HG02981 (cell line): ENCODE measurements around the gene SLC35B1.

Source experiments
- ATAC-seq: cut with Tn5 transposase; IDR thresholded peaks from one replicate; pipeline ENCODE4 v1.9.1; 2021; ENCODE audit warnings: mild to moderate bottlenecking, moderate library complexity; ENCODE audit not compliant: unreplicated experiment

The SLC35B1 gene

DNA sequence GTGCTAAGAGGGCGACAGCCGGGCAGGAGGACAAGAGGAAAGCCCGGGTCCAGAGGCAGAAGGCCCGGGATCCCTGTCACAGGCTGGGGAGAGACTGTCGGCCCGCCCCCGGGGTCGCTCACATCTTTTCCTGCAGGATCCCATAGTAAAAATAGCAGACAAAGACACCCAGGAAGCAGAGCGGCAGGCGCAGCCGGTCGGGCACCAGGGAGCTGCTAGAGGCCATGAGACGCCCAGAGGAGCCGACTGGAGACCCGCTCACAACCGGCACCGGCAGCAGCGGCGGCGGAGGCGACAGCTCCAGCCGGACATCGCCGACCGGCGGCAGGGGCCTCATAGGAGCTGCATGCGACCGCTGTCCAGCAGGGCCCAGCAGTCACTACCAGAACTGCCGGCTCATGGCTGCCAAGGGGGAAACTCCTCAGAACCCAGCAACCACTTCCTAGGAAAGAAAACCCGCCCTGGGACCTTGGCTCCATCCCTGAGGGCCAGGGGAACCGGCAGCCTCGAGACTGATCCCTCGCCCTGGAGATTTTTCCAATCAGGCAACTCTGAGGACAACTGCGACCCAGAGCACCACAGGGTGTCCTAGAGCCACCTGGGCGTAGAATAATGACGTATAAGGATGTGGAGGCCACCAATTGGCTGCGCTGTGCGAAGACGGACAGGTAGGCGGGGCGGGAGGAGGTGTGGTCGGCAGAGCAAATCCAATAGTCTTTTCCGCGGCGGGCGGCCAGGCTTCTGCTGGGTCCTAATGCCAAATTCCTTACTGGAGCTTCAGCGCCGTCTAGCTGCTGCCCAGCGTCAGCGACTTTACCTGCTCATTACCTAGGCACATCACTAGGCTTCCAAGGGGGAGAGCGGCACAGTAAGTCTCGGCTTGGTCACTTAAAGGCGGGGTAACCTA, at the start of gene SLC35B1:
SLC35B1 (minus strand) TSS at position 357 of the 907 bp plus-strand sequence; CDS start at position 226, 131 bp downstream.
- ATAC-seq: peak; percentile 95

DNA sequence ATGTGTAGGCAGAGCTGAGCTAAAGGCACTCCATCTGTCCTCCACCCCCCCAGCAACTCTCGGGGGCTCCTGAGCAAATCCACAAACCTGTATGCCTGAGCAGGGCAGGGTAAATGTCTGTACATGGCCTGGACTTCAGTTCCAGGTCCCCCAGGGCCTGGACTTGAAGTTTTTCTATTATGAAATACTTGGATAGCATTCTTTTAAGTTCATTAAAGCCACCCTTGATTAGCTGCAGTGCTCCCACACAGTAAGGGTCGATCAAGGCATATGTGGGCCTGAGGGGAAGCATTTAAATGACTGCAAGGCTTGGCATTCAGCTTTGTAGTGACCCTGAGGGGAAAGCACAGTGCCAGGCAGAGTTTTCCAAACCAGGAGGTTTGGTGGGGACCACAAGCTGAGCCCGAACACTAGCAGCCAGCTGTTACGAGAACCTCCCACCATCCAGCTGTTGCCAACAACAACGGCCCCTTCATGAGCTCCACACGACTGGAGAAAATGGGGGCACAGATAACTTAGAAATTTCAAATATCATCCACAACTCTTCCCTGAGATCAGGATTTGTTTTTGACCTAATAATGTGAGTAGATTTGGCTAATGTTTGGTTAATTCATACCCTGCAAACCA, 49.5 kb upstream of the SLC35B1 start:
- ATAC-seq: no peak

DNA sequence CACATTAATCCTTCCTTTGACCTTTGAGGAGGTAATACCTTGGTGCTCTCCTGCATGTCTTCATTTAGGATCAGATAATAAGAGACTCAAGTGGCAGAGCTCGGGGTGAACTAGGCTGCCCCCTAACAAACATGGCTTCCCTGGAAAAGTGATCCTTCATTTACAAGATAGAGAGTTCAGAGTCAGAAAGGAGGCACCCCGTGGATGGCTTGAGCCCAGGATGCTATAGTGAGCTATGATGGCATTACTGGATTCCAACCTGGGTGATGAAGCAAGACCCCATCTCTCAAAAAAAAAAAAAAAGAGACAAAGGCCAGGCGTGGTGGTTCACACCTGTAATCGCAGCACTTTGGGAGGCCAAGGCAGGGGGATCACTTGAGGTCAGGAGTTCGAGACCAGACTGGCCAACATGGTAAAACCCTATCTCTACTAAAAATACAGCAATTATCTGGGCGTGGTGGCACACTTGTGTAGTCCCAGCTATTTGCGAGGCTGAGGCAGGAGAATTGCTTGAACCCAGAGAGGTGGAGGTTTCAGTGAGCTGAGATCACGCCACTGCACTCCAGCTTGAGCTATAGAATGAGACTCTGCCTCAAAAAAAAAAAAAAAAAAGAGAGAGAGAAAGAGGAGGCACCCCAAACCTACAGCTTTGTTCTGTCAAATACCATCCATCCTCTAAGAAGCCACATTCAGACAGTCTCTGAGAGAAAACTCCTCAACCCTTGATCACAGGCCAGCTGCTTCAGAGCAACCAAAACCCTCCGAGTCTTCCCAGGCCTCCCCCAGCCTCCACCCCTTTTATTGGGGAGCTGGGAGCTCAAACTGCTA, 48.8 kb upstream of the SLC35B1 start:
- no peak for ATAC-seq

GRCh38 chr17:49755663-49756283, 48.0 kb upstream of the SLC35B1 start:
- ATAC-seq: no peak

GRCh38 chr17:49753959-49754391, 46.2 kb upstream of the SLC35B1 start:
- ATAC-seq: no peak

- ATAC-seq: no peak
Observed at GRCh38 chr17:49752508-49752907, 44.7 kb upstream of the SLC35B1 start.

- ATAC-seq: no peak
Observed at GRCh38 chr17:49749730-49750129, 42.0 kb upstream of the SLC35B1 start.

- peak; percentile 87 for ATAC-seq
Observed at GRCh38 chr17:49748791-49749190, 41.0 kb upstream of the SLC35B1 start.

- no peak for ATAC-seq
Observed at GRCh38 chr17:49748223-49748622, 40.5 kb upstream of the SLC35B1 start.

GRCh38 chr17:49747632-49748031, 39.9 kb upstream of the SLC35B1 start:
- ATAC-seq: no peak

DNA sequence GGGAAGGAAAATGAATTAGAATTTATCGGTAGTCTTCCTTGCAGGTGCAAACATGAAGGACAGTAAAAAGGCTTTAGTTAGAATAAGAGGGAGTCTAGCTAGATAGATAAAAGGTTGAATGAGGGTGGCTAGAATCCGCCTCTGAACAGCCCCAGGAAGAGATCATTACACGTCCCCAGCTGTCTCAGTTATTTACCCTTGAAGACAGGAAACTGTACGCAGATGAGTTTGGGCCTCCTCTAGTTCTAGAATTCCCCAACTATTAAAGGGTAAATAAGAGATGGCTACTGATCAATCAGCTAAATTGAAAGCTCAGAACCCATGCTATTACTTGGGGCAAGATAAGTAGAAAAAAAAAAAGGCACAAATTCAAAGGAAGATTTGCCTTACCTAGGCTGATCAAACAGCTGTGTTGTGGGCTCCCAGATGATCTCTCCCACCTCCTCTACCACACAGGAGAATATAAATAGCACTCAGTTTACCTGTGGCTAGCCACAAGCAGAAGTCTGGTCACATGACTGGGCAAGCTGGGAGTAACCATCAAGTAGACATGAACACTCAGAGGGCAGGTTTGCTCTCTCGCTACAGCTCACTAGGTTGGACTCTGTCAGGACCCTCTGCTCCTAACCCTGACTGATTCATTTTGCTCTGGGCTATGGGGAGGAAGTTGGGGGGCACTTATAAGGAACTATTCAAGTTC, 39.2 kb upstream of the SLC35B1 start:
- ATAC-seq: peak; percentile 37

DNA sequence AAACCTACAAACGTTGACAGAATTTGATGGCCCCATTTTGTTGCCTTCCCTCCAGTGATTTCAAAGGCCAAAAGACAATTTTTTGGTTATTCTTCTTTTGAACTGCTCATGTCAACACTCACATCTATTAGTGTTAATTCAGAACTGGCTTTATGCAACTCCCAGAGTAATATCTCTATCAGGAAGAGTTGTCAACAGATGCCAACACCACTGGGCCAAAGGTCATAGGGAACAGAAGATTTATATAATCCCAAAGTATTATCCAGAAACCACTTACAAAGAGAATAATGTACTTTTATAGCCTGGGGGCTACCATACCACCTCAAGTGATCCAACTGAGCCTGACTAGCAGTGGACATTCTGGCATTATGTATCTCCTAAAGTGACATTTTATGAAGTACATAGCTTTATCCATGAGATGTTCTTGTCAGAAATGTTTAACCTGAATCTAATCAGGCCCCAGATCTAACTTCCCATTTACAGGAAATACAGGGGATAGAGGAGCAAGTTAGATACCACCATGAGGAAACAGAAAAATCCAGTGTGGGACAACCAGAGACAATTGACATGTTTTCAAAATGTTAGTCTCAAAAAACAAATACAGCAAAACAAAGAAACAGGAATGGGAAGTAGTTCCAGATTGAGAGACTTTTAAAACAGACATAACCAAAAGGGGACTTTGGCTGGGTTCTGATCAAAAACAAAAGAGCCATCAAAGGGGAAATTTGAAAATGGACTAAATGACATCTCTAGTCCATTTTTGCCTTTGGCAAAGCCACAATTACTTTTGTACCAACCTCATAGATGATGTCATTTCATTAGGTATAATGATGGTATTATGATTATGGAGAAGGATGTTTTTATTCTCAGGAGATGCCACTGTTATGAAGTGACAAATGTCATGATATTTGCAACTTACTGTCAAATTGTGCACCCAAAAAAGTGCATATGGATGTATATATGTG, 37.7 kb upstream of the SLC35B1 start:
- no peak for ATAC-seq

DNA sequence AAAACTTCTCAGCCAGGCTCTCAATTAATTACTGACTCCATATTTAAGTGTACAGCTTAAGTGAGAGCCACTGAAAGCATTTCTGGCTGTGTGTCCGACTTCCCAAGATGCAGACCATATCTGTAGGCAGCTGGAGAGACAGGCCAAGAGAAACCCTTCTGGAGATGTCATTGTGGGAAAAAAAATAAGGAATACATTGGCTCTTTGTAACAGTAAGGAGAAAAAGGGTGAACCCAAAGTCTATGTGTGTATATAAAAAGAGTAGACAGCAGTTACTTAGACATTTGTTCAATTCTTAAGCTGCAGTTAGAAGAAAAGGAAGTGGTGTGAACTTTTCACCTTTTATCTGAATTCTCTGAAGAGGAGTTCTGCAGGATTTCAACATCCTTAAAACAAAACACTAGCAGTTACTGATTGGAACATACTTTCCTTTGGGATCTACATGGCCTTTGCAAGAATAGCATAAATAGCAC, 34.4 kb upstream of the SLC35B1 start:
- ATAC-seq: no peak

DNA sequence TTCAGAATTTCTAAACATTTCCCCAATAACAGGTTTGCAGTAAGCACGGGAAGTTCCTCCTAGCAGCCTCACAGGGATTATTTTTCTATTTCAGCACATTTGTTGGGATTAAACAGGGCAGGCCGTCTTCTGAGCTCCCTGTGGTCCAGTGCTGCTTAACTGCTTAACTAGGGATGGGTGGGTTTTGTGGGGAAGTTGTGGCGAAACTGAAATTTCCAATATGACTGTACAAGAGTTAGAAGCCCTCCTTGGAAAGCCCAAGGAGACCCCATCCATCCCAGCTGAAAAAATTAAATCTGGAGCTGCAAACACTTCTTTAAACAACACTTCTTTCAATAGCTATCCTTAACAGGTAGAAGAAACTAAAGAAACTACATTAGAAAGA, 33.9 kb upstream of the SLC35B1 start:
- no peak for ATAC-seq

DNA sequence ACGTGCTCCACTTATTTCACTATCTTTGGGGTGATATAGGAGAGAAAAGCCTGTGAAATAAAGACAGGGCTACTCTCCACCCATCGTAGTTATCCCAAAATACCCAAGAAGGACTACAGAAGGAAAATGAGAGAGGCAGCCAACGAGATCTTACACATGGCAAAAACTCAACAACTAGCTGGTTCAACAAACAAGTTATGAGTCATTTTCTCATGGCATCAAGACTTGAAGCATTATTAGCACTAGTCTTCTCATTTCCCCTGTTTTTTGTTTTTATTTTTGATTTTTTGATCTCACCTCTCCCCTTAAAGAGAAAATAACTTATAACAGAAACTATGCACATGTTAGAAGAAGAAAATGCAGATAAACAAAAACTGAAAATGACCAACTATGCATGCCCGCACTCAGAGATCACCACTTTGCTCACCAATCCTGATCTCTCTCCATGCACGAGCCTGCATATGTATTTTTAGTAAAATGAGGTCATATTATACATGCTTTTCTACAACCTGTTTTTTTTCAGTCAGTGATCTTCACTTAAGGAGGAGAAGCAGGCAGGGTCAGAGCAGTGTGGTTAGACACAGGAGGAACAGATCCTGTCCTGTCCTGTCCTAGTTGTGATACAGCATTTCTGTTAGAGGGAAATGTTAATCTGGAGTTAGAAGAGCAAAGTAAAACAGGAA, 33.4 kb upstream of the SLC35B1 start:
- ATAC-seq: no peak

DNA sequence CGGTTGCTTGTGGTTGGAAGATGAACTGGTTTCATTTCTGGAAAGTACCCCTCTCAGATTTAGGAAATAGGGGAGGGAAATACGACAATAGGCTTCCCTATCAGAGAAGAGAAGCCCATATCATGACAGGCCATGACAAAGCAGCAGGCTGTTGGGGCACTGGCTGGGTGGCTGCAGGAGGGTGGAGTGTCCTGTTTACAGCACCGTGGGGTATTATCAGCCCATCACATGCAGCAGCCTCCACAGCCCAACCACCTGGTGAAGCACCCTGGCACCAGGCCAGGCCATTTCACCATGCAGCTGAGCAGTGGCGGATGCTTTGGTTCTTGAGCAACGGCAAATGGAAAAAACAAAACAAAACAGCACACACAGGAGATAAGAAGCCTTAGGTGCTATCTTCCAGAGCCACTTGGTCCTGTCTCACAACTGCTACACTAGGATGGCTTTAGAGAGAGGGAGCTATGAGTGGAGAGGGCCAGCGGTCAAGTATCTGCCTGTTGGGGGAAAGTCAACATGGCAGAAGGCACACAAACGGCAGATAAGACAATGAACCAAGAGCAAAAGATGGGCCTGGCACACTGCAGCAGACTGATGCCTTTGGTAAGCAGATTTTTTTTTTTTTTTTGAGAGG, 32.0 kb upstream of the SLC35B1 start:
- ATAC-seq: no peak

- no peak for ATAC-seq
Observed at GRCh38 chr17:49738456-49739163, 30.8 kb upstream of the SLC35B1 start.
